GM23338 (cell line): ENCODE data around the gene RSL1D1. TPM values are rescaled to one million over a fixed set of nuclear protein-coding genes. Genes with fewer than 3 reads are reported as not detected.
"Not testable (repeated sequence)": the region's sequence is repeated elsewhere in the genome, so short reads cannot be mapped to it uniquely, and the experiment has no call there.

Experiments
- ATAC-seq: fragments of 200-7000 bp; cut with Tn5 transposase; 3 replicates; pipeline ENCODE4 v1.9.1; 2020
- DNase-seq: peaks from one replicate; pipeline ENCODE4 v3.0.0-alpha.2; 2015; ENCODE audit warnings: low spot score
- H2AFZ ChIP-seq: fragments of 200-600 bp; sonication (generic); 2 replicates; pipeline ENCODE4 v1.8.0; 2016; ENCODE audit warnings: antibody characterized with exemption, mild to moderate bottlenecking, moderate library complexity
- H3F3A ChIP-seq: fragments of 200-600 bp; sonication (generic); replicated peaks from 2 replicates; pipeline ENCODE4 v1.8.0; 2017; ENCODE audit warnings: antibody characterized with exemption, mixed run types, low read depth
- H3K27ac ChIP-seq: fragments of 200-600 bp; sonication (generic); 2 replicates; pipeline ENCODE4 v1.6.1; 2016; ENCODE audit warnings: low read depth
- H3K27me3 ChIP-seq: fragments of 200-600 bp; sonication (generic); 2 replicates; pipeline ENCODE4 v1.8.0; 2016; ENCODE audit warnings: mild to moderate bottlenecking, mixed run types, moderate library complexity; ENCODE audit not compliant: insufficient read depth
- H3K36me3 ChIP-seq: fragments of 200-600 bp; sonication (generic); 2 replicates; pipeline ENCODE4 v1.8.0; 2016; ENCODE audit warnings: mild to moderate bottlenecking; ENCODE audit not compliant: insufficient read depth
- H3K4me1 ChIP-seq: fragments of 200-600 bp; sonication (generic); 2 replicates; pipeline ENCODE4 v1.8.0; 2016; ENCODE audit warnings: mild to moderate bottlenecking, moderate library complexity; ENCODE audit not compliant: insufficient read depth
- H3K4me2 ChIP-seq: fragments of 200-600 bp; sonication (generic); 2 replicates; pipeline ENCODE4 v1.7.1; 2017; ENCODE audit warnings: mixed run types
- H3K4me3 ChIP-seq: fragments of 200-600 bp; sonication (generic); 2 replicates; pipeline ENCODE4 v1.6.1; 2016; ENCODE audit warnings: mixed run types
- H3K79me2 ChIP-seq: fragments of 200-600 bp; sonication (generic); replicated peaks from 2 replicates; pipeline ENCODE4 v1.8.0; 2017; ENCODE audit warnings: mild to moderate bottlenecking; ENCODE audit not compliant: insufficient read depth
- H3K9me2 ChIP-seq: fragments of 200-600 bp; sonication (generic); 2 replicates; pipeline ENCODE4 v1.8.0; 2017; ENCODE audit not compliant: insufficient read depth
- H4K20me1 ChIP-seq: fragments of 200-600 bp; sonication (generic); replicated peaks from 2 replicates; pipeline ENCODE4 v1.8.0; 2017; ENCODE audit warnings: mild to moderate bottlenecking; ENCODE audit not compliant: insufficient read depth
- H3K27ac Mint-ChIP-seq: 2 replicates; pipeline ENCODE4 v1.8.0; 2020; ENCODE audit warnings: inconsistent platforms, mild to moderate bottlenecking, moderate library complexity, mixed read lengths
- H3K27me3 Mint-ChIP-seq: 3 replicates; pipeline ENCODE4 v1.8.0; 2022; ENCODE audit warnings: low read depth, mild to moderate bottlenecking, moderate library complexity, mixed read lengths, inconsistent platforms; ENCODE audit not compliant: insufficient read depth, poor library complexity
- H3K36me3 Mint-ChIP-seq: 3 replicates; pipeline ENCODE4 v1.8.0; 2021; ENCODE audit warnings: low read depth, mild to moderate bottlenecking, inconsistent platforms, moderate library complexity, mixed read lengths
- H3K4me1 Mint-ChIP-seq: 3 replicates; pipeline ENCODE4 v1.8.0; 2020; ENCODE audit warnings: mild to moderate bottlenecking, inconsistent platforms, mixed read lengths
- H3K4me3 Mint-ChIP-seq: 3 replicates; pipeline ENCODE4 v1.8.0; 2021; ENCODE audit warnings: moderate library complexity, mild to moderate bottlenecking, inconsistent platforms, mixed read lengths
- H3K9me3 Mint-ChIP-seq: 3 replicates; pipeline ENCODE4 v1.8.0; 2020; ENCODE audit warnings: moderate library complexity, mild to moderate bottlenecking, inconsistent platforms, mixed read lengths
- CREB1 ChIP-seq: fragments of 250-450 bp; sonication (Bioruptor Pico); IDR thresholded peaks from 2 replicates; pipeline ENCODE4 v1.5.0; 2020; ENCODE audit warnings: low read depth, mild to moderate bottlenecking, moderate library complexity
- EZH2 ChIP-seq: fragments of 200-600 bp; sonication (generic); IDR thresholded peaks from one replicate; pipeline ENCODE4 v1.8.0; 2017; ENCODE audit warnings: antibody characterized with exemption, mild to moderate bottlenecking, low read depth; ENCODE audit not compliant: unreplicated experiment
- EZH2phosphoT487 ChIP-seq: fragments of 200-600 bp; sonication (generic); IDR thresholded peaks from one replicate; pipeline ENCODE4 v1.8.1; 2018; ENCODE audit warnings: antibody characterized with exemption; ENCODE audit not compliant: unreplicated experiment
- JUNB ChIP-seq: IDR thresholded peaks from one replicate; pipeline ENCODE4 v1.6.1; 2016; ENCODE audit warnings: antibody characterized with exemption; ENCODE audit not compliant: unreplicated experiment
- NANOG ChIP-seq: IDR thresholded peaks from 2 replicates; pipeline ENCODE4 v1.6.1; 2016; ENCODE audit warnings: antibody characterized with exemption, borderline replicate concordance
- POLR2AphosphoS5 ChIP-seq: IDR thresholded peaks from 2 replicates; pipeline ENCODE4 v1.6.1; 2016; ENCODE audit warnings: antibody characterized with exemption, low read depth
- STAT1 ChIP-seq: IDR thresholded peaks from one replicate; pipeline ENCODE4 v1.6.1; 2016; ENCODE audit warnings: antibody characterized with exemption; ENCODE audit not compliant: unreplicated experiment
- ZNF114 ChIP-seq: fragments of 250-450 bp; sonication (Bioruptor Pico); IDR thresholded peaks from 2 replicates; pipeline ENCODE4 v1.5.0; 2020; ENCODE audit warnings: mild to moderate bottlenecking, moderate library complexity
- ZNF331 ChIP-seq: fragments of 250-450 bp; sonication (Bioruptor Pico); IDR thresholded peaks from 2 replicates; pipeline ENCODE4 v1.5.0; 2020; ENCODE audit warnings: low read depth, mild to moderate bottlenecking, moderate library complexity
- polyA plus RNA-seq: library from polyadenylated mRNA; unstranded; fragments of >200 nt; fragmentation: Nextera tagmentation; extraction: Ambion mirVana; gene quantifications from 2 replicates; pipeline ENCODE4 v1.2.1, GENCODE V29; 2016
- total RNA-seq: library from RNA; depleted of rRNA; stranded (reverse); fragments of >200 nt; shearing (Covaris generic); gene quantifications from 2 replicates; pipeline ENCODE4 v1.2.3, GENCODE V29; 2014
- TF ChIP-seq, protein P1 (sequence below): IDR thresholded peaks from 2 replicates; pipeline ENCODE4 v1.6.1; 2016; ENCODE audit warnings: antibody characterized with exemption
- TF ChIP-seq, protein P2 (sequence below): fragments of 250-450 bp; sonication (Bioruptor Pico); IDR thresholded peaks from 2 replicates; pipeline ENCODE4 v1.5.0; 2020; ENCODE audit warnings: mild to moderate bottlenecking, moderate library complexity
- TF ChIP-seq, protein P3 (sequence below): IDR thresholded peaks from one replicate; pipeline ENCODE4 v1.6.1; 2018; ENCODE audit warnings: antibody characterized with exemption; ENCODE audit not compliant: unreplicated experiment

Gene RSL1D1
- total and polyA plus RNA-seq, 2 experiments from 2014 or later, result 298 to 495 TPM

DNA sequence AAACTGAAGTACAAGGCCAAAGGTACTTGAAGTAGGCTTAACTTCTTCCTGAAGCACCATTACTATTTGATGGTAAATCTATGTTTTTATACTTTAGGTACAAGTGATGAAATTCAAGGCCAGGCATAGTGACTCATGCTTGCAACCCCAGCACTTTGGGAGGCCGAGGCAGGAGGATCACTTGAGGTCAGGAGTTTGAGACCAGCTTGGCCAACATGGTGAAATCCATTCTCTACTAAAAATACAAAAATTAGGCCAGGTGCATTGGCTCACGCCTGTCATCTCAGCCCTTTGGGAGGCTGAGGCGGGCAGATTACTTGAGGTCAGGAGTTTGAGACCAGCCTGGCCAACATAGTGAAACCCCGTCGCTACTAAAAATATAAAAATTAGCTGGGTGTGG lies 27.7 kb downstream of the RSL1D1 start:
- ATAC-seq, H3K4me3 ChIP-seq, H3K4me2 ChIP-seq, H3K27me3 ChIP-seq, DNase-seq, H3K9me2 ChIP-seq, H3K27ac Mint-ChIP-seq, H3K36me3 Mint-ChIP-seq, H3F3A ChIP-seq, H3K27ac ChIP-seq, H3K4me3 Mint-ChIP-seq, H2AFZ ChIP-seq, H3K4me1 Mint-ChIP-seq, H3K79me2 ChIP-seq, H4K20me1 ChIP-seq, H3K4me1 ChIP-seq, H3K9me3 Mint-ChIP-seq, H3K27me3 Mint-ChIP-seq, H3K36me3 ChIP-seq: not testable (repeated sequence)

DNA sequence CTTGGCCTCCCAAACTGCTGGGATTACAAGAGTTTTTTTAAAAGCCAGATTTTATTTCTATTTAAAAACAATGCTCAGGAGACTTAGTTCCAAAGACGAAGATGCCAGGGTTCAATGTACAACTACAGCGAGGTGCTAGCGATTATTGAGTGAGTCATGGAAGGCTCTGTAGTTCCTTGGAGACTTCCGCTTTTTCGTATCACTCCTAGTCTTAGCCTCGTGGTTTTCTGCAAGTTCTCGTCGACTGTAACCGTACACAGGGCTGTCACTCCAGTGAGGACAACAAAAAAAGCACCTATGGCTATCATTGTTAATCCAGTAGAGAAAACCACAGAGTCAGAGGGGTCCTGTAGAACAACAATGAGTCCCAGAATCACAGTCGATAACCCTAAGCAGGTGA lies 31.5 kb downstream of the RSL1D1 start:
- Histone ChIP-seq H3K4me3 (no peak overlapping the region), H3K27ac (no peak overlapping the region)
- H3K4me3 Mint-ChIP-seq, result no peak overlapping the region
- no peak for TF ChIP-seq EZH2phosphoT487
- TF ChIP-seq STAT1, result no peak
- no peak for TF ChIP-seq ZNF114
- no peak for TF ChIP-seq EZH2
- no peak for TF ChIP-seq CREB1 (CRISPR knock-in tag)
- TF ChIP-seq, protein P1, sequence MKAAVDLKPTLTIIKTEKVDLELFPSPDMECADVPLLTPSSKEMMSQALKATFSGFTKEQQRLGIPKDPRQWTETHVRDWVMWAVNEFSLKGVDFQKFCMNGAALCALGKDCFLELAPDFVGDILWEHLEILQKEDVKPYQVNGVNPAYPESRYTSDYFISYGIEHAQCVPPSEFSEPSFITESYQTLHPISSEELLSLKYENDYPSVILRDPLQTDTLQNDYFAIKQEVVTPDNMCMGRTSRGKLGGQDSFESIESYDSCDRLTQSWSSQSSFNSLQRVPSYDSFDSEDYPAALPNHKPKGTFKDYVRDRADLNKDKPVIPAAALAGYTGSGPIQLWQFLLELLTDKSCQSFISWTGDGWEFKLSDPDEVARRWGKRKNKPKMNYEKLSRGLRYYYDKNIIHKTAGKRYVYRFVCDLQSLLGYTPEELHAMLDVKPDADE, result no peak
- TF ChIP-seq POLR2AphosphoS5, result no peak
- no peak for TF ChIP-seq JUNB
- TF ChIP-seq, protein P2, sequence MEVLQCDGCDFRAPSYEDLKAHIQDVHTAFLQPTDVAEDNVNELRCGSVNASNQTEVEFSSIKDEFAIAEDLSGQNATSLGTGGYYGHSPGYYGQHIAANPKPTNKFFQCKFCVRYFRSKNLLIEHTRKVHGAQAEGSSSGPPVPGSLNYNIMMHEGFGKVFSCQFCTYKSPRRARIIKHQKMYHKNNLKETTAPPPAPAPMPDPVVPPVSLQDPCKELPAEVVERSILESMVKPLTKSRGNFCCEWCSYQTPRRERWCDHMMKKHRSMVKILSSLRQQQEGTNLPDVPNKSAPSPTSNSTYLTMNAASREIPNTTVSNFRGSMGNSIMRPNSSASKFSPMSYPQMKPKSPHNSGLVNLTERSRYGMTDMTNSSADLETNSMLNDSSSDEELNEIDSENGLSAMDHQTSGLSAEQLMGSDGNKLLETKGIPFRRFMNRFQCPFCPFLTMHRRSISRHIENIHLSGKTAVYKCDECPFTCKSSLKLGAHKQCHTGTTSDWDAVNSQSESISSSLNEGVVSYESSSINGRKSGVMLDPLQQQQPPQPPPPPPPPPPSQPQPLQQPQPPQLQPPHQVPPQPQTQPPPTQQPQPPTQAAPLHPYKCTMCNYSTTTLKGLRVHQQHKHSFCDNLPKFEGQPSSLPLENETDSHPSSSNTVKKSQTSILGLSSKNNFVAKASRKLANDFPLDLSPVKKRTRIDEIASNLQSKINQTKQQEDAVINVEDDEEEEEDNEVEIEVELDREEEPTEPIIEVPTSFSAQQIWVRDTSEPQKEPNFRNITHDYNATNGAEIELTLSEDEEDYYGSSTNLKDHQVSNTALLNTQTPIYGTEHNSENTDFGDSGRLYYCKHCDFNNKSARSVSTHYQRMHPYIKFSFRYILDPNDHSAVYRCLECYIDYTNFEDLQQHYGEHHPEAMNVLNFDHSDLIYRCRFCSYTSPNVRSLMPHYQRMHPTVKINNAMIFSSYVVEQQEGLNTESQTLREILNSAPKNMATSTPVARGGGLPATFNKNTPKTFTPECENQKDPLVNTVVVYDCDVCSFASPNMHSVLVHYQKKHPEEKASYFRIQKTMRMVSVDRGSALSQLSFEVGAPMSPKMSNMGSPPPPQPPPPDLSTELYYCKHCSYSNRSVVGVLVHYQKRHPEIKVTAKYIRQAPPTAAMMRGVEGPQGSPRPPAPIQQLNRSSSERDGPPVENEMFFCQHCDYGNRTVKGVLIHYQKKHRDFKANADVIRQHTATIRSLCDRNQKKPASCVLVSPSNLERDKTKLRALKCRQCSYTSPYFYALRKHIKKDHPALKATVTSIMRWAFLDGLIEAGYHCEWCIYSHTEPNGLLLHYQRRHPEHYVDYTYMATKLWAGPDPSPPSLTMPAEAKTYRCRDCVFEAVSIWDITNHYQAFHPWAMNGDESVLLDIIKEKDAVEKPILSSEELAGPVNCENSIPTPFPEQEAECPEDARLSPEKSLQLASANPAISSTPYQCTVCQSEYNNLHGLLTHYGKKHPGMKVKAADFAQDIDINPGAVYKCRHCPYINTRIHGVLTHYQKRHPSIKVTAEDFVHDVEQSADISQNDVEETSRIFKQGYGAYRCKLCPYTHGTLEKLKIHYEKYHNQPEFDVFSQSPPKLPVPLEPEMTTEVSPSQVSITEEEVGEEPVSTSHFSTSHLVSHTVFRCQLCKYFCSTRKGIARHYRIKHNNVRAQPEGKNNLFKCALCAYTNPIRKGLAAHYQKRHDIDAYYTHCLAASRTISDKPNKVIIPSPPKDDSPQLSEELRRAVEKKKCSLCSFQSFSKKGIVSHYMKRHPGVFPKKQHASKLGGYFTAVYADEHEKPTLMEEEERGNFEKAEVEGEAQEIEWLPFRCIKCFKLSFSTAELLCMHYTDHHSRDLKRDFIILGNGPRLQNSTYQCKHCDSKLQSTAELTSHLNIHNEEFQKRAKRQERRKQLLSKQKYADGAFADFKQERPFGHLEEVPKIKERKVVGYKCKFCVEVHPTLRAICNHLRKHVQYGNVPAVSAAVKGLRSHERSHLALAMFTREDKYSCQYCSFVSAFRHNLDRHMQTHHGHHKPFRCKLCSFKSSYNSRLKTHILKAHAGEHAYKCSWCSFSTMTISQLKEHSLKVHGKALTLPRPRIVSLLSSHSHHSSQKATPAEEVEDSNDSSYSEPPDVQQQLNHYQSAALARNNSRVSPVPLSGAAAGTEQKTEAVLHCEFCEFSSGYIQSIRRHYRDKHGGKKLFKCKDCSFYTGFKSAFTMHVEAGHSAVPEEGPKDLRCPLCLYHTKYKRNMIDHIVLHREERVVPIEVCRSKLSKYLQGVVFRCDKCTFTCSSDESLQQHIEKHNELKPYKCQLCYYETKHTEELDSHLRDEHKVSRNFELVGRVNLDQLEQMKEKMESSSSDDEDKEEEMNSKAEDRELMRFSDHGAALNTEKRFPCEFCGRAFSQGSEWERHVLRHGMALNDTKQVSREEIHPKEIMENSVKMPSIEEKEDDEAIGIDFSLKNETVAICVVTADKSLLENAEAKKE (CRISPR knock-in tag), result no peak
- TF ChIP-seq NANOG, result no peak
- no peak for TF ChIP-seq ZNF331 (CRISPR knock-in tag)
- TF ChIP-seq, protein P3, sequence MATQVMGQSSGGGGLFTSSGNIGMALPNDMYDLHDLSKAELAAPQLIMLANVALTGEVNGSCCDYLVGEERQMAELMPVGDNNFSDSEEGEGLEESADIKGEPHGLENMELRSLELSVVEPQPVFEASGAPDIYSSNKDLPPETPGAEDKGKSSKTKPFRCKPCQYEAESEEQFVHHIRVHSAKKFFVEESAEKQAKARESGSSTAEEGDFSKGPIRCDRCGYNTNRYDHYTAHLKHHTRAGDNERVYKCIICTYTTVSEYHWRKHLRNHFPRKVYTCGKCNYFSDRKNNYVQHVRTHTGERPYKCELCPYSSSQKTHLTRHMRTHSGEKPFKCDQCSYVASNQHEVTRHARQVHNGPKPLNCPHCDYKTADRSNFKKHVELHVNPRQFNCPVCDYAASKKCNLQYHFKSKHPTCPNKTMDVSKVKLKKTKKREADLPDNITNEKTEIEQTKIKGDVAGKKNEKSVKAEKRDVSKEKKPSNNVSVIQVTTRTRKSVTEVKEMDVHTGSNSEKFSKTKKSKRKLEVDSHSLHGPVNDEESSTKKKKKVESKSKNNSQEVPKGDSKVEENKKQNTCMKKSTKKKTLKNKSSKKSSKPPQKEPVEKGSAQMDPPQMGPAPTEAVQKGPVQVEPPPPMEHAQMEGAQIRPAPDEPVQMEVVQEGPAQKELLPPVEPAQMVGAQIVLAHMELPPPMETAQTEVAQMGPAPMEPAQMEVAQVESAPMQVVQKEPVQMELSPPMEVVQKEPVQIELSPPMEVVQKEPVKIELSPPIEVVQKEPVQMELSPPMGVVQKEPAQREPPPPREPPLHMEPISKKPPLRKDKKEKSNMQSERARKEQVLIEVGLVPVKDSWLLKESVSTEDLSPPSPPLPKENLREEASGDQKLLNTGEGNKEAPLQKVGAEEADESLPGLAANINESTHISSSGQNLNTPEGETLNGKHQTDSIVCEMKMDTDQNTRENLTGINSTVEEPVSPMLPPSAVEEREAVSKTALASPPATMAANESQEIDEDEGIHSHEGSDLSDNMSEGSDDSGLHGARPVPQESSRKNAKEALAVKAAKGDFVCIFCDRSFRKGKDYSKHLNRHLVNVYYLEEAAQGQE, result no peak

More for the DNA sequence above, 31.5 kb downstream of the RSL1D1 start:
- Histone ChIP-seq H4K20me1 (no peaks in the 10 kb centered on the region), H3K27me3 (no peaks in the 10 kb centered on the region), H3F3A (no peaks in the 10 kb centered on the region), H3K4me2 (no peak overlapping the region), H3K4me1 (no peaks in the 10 kb centered on the region), H2AFZ (peak overlapping the region; percentile 32; the same call in 1 of the 2 replicates), H3K9me2 (no peaks in the 10 kb centered on the region), H3K79me2 (no peaks in the 10 kb centered on the region), H3K36me3 (no peaks in the 10 kb centered on the region)
- ATAC-seq, result no peak
- no peaks in the 10 kb centered on the region; the same call in 2 of the 3 replicates for H3K9me3 Mint-ChIP-seq
- H3K36me3 Mint-ChIP-seq, result no peaks in the 10 kb centered on the region
- peaks cover 3% of the 10 kb centered on the region; the same call in 2 of the 3 replicates for H3K4me1 Mint-ChIP-seq
- no peak overlapping the region for H3K27ac Mint-ChIP-seq
- no peak for DNase-seq
- peaks cover 2% of the 10 kb centered on the region for H3K27me3 Mint-ChIP-seq
